ENCODE data around the gene ADPGK.
"Not testable (repeated sequence)": the region's sequence is repeated elsewhere in the genome, so short reads cannot be mapped to it uniquely, and the experiment has no call there.

ADPGK gene

GRCh38 chr15:72737723-72738122, 45.8 kb downstream of the ADPGK start:
- Histone ChIP-seq H3K4me1 (ENCODE audit: control insufficient read depth, insufficient read depth, low read length) (no peaks in the 10 kb centered on the region), H3K27me3 (replicated peaks; ENCODE audit: control insufficient read depth, insufficient read depth, low read length) (no peaks in the 10 kb centered on the region), H3K36me3 (ENCODE audit: control insufficient read depth, insufficient read depth, low read length, severe bottlenecking) (peaks cover 73% of the 10 kb centered on the region), H3K4me3 (ENCODE audit: low read length) (no peak overlapping the region), H3K9ac (ENCODE audit: low read length) (no peak overlapping the region), H3K9me3 (ENCODE audit: control insufficient read depth, low read length) (no peaks in the 10 kb centered on the region)
- DNase-seq (ENCODE audit: low read depth): no peak

- Histone ChIP-seq H3K36me3 (ENCODE audit: control insufficient read depth, insufficient read depth, low read length, severe bottlenecking) (peaks cover 75% of the 10 kb centered on the region), H3K9ac (ENCODE audit: low read length) (no peak overlapping the region), H3K27me3 (replicated peaks; ENCODE audit: control insufficient read depth, insufficient read depth, low read length) (no peaks in the 10 kb centered on the region), H3K4me3 (ENCODE audit: low read length) (no peak overlapping the region), H3K4me1 (ENCODE audit: control insufficient read depth, insufficient read depth, low read length) (no peaks in the 10 kb centered on the region), H3K9me3 (ENCODE audit: control insufficient read depth, low read length) (no peaks in the 10 kb centered on the region)
- no peak for DNase-seq (ENCODE audit: low read depth)
These were observed 46.5 kb downstream of the ADPGK start for GRCh38 chr15:72737061-72737460.

GRCh38 chr15:72735111-72735510, 48.4 kb downstream of the ADPGK start:
- no peak for DNase-seq (ENCODE audit: low read depth)
- no peaks in the 10 kb centered on the region for H3K4me1 ChIP-seq (ENCODE audit: control insufficient read depth, insufficient read depth, low read length)
- H3K27me3 ChIP-seq (replicated peaks; ENCODE audit: control insufficient read depth, insufficient read depth, low read length): no peaks in the 10 kb centered on the region
- no peaks in the 10 kb centered on the region for H3K9me3 ChIP-seq (ENCODE audit: control insufficient read depth, low read length)
- H3K9ac ChIP-seq (ENCODE audit: low read length): no peak overlapping the region
- H3K36me3 ChIP-seq (ENCODE audit: control insufficient read depth, insufficient read depth, low read length, severe bottlenecking): peaks cover 80% of the 10 kb centered on the region
- H3K4me3 ChIP-seq (ENCODE audit: low read length): no peak overlapping the region

- no peak for DNase-seq (ENCODE audit: low read depth)
- Histone ChIP-seq H3K4me1 (ENCODE audit: control insufficient read depth, insufficient read depth, low read length) (no peaks in the 10 kb centered on the region), H3K9ac (ENCODE audit: low read length) (no peak overlapping the region), H3K27me3 (replicated peaks; ENCODE audit: control insufficient read depth, insufficient read depth, low read length) (no peaks in the 10 kb centered on the region), H3K4me3 (ENCODE audit: low read length) (no peak overlapping the region), H3K36me3 (ENCODE audit: control insufficient read depth, insufficient read depth, low read length, severe bottlenecking) (peaks cover 70% of the 10 kb centered on the region), H3K9me3 (ENCODE audit: control insufficient read depth, low read length) (no peaks in the 10 kb centered on the region)
These were observed 49.4 kb downstream of the ADPGK start for GRCh38 chr15:72733941-72734738.

GRCh38 chr15:72732516-72732915, 51.0 kb downstream of the ADPGK start:
- Histone ChIP-seq H3K36me3 (ENCODE audit: control insufficient read depth, insufficient read depth, low read length, severe bottlenecking) (peaks cover 58% of the 10 kb centered on the region), H3K4me1 (ENCODE audit: control insufficient read depth, insufficient read depth, low read length) (no peaks in the 10 kb centered on the region), H3K27me3 (replicated peaks; ENCODE audit: control insufficient read depth, insufficient read depth, low read length) (no peaks in the 10 kb centered on the region), H3K9ac (ENCODE audit: low read length) (no peak overlapping the region), H3K4me3 (ENCODE audit: low read length) (no peak overlapping the region), H3K9me3 (ENCODE audit: control insufficient read depth, low read length) (no peaks in the 10 kb centered on the region)
- no peak for DNase-seq (ENCODE audit: low read depth)

- no peaks in the 10 kb centered on the region for H3K4me1 ChIP-seq (ENCODE audit: control insufficient read depth, insufficient read depth, low read length)
- H3K36me3 ChIP-seq (ENCODE audit: control insufficient read depth, insufficient read depth, low read length, severe bottlenecking): peaks cover 57% of the 10 kb centered on the region
- no peak overlapping the region for H3K4me3 ChIP-seq (ENCODE audit: low read length)
- no peak for DNase-seq (ENCODE audit: low read depth)
- H3K27me3 ChIP-seq (replicated peaks; ENCODE audit: control insufficient read depth, insufficient read depth, low read length): no peaks in the 10 kb centered on the region
- H3K9me3 ChIP-seq (ENCODE audit: control insufficient read depth, low read length): no peaks in the 10 kb centered on the region
- no peak overlapping the region for H3K9ac ChIP-seq (ENCODE audit: low read length)
These were observed 51.5 kb downstream of the ADPGK start for GRCh38 chr15:72732086-72732485.

- Histone ChIP-seq H3K4me1 (ENCODE audit: control insufficient read depth, insufficient read depth, low read length) (no peaks in the 10 kb centered on the region), H3K9me3 (ENCODE audit: control insufficient read depth, low read length) (no peaks in the 10 kb centered on the region), H3K4me3 (ENCODE audit: low read length) (no peak overlapping the region), H3K27me3 (replicated peaks; ENCODE audit: control insufficient read depth, insufficient read depth, low read length) (no peaks in the 10 kb centered on the region), H3K9ac (ENCODE audit: low read length) (no peak overlapping the region), H3K36me3 (ENCODE audit: control insufficient read depth, insufficient read depth, low read length, severe bottlenecking) (peaks cover 44% of the 10 kb centered on the region)
- no peak for DNase-seq (ENCODE audit: low read depth)
These were observed 54.7 kb downstream of the ADPGK start for GRCh38 chr15:72728821-72729220.

GRCh38 chr15:72728249-72728648, 55.3 kb downstream of the ADPGK start:
- not testable (repeated sequence) for H3K9me3 ChIP-seq (ENCODE audit: control insufficient read depth, low read length); H3K4me1 ChIP-seq (ENCODE audit: control insufficient read depth, insufficient read depth, low read length)
- H3K36me3 ChIP-seq (ENCODE audit: control insufficient read depth, insufficient read depth, low read length, severe bottlenecking): peaks cover 41% of the 10 kb centered on the region

GRCh38 chr15:72727154-72727553, 56.4 kb downstream of the ADPGK start:
- no peak overlapping the region for H3K9ac ChIP-seq (ENCODE audit: low read length)
- H3K4me3 ChIP-seq (ENCODE audit: low read length): no peak overlapping the region
- no peaks in the 10 kb centered on the region for H3K9me3 ChIP-seq (ENCODE audit: control insufficient read depth, low read length)
- no peaks in the 10 kb centered on the region for H3K4me1 ChIP-seq (ENCODE audit: control insufficient read depth, insufficient read depth, low read length)
- H3K36me3 ChIP-seq (ENCODE audit: control insufficient read depth, insufficient read depth, low read length, severe bottlenecking): peaks cover 40% of the 10 kb centered on the region
- no peaks in the 10 kb centered on the region for H3K27me3 ChIP-seq (replicated peaks; ENCODE audit: control insufficient read depth, insufficient read depth, low read length)
- DNase-seq (ENCODE audit: low read depth): no peak

More at GRCh38 chr15:72728249-72728648, 55.3 kb downstream of the ADPGK start:
- not testable (repeated sequence) for H3K27me3 ChIP-seq (replicated peaks; ENCODE audit: control insufficient read depth, insufficient read depth, low read length); H3K9ac ChIP-seq (ENCODE audit: low read length); H3K4me3 ChIP-seq (ENCODE audit: low read length); DNase-seq (ENCODE audit: low read depth)

- peaks cover 28% of the 10 kb centered on the region for H3K36me3 ChIP-seq (ENCODE audit: control insufficient read depth, insufficient read depth, low read length, severe bottlenecking)
- not testable (repeated sequence) for H3K4me1 ChIP-seq (ENCODE audit: control insufficient read depth, insufficient read depth, low read length); H3K4me3 ChIP-seq (ENCODE audit: low read length); H3K9me3 ChIP-seq (ENCODE audit: control insufficient read depth, low read length); H3K9ac ChIP-seq (ENCODE audit: low read length); DNase-seq (ENCODE audit: low read depth); H3K27me3 ChIP-seq (replicated peaks; ENCODE audit: control insufficient read depth, insufficient read depth, low read length)
These were observed 57.7 kb downstream of the ADPGK start for GRCh38 chr15:72725851-72726250.

GRCh38 chr15:72725446-72725845, 58.1 kb downstream of the ADPGK start:
- no peak for DNase-seq (ENCODE audit: low read depth)
- no peak overlapping the region for H3K4me3 ChIP-seq (ENCODE audit: low read length)
- no peak overlapping the region for H3K9ac ChIP-seq (ENCODE audit: low read length)

GRCh38 chr15:72724028-72724427, 59.5 kb downstream of the ADPGK start:
- no peaks in the 10 kb centered on the region for H3K4me1 ChIP-seq (ENCODE audit: control insufficient read depth, insufficient read depth, low read length)
- no peaks in the 10 kb centered on the region for H3K27me3 ChIP-seq (replicated peaks; ENCODE audit: control insufficient read depth, insufficient read depth, low read length)
- peaks cover 24% of the 10 kb centered on the region for H3K36me3 ChIP-seq (ENCODE audit: control insufficient read depth, insufficient read depth, low read length, severe bottlenecking)
- H3K9me3 ChIP-seq (ENCODE audit: control insufficient read depth, low read length): no peaks in the 10 kb centered on the region
- H3K4me3 ChIP-seq (ENCODE audit: low read length): no peak overlapping the region
- no peak for DNase-seq (ENCODE audit: low read depth)
- H3K9ac ChIP-seq (ENCODE audit: low read length): no peak overlapping the region

More at GRCh38 chr15:72725446-72725845, 58.1 kb downstream of the ADPGK start:
- Histone ChIP-seq H3K4me1 (ENCODE audit: control insufficient read depth, insufficient read depth, low read length) (no peaks in the 10 kb centered on the region), H3K27me3 (replicated peaks; ENCODE audit: control insufficient read depth, insufficient read depth, low read length) (no peaks in the 10 kb centered on the region), H3K36me3 (ENCODE audit: control insufficient read depth, insufficient read depth, low read length, severe bottlenecking) (peaks cover 24% of the 10 kb centered on the region), H3K9me3 (ENCODE audit: control insufficient read depth, low read length) (no peaks in the 10 kb centered on the region)
